ENCODE data around the gene ALKBH7.

GRCh38 chr19:6374161-6374709 is 1.6 kb downstream of the ALKBH7 start:
- TF ChIP-seq CTCF (IDR thresholded peaks at IDR 0.05): no peak
- no peak for TF ChIP-seq POLR2A (IDR thresholded peaks at IDR 0.05)
